ENCODE results near the gene B3GNT5. TPM values are rescaled to one million over a fixed set of nuclear protein-coding genes. Genes with fewer than 3 reads are reported as not detected.
A peak's percentile ranks its signal among the peaks of the same experiment; 100 is the strongest.

Gene B3GNT5
- total and polyA plus RNA-seq, 2 donors (not counting 3 experiments of a cell fraction or from before 2014, with no cell fraction given) = 4.1 to 25.6 TPM

GRCh38 chr3:183239046-183239445 lies 14.0 kb upstream of the B3GNT5 start:
- FAIRE-seq (peak; percentile 18), DNase-seq (ENCODE audit: low read depth, low spot score) (no peak)
- Histone ChIP-seq H3K36me3 (ENCODE audit: control insufficient read depth in 2 of 2, extremely low read depth in 1 of 2, insufficient read depth in 2 of 2, low read length in 2 of 2) (no peaks in the 10 kb centered on the region), H3K27ac (ENCODE audit: insufficient read depth, low read depth, low read length) (no peak overlapping the region), H2AFZ (ENCODE audit: low read depth, low read length) (no peak overlapping the region), H3K79me2 (ENCODE audit: control insufficient read depth, insufficient read depth, low read length) (no peaks in the 10 kb centered on the region), H3K4me3 (replicated peaks in 1 of 3; ENCODE audit: insufficient read depth in 1 of 3, low read depth in 1 of 3, low read length in 3 of 3) (no peak overlapping the region), H3K27me3 (ENCODE audit: control insufficient read depth in 2 of 2, insufficient read depth in 2 of 2, low read length in 2 of 2) (peaks cover 0 to 1% of the 10 kb centered on the region in 2 experiments), H3K4me1 (ENCODE audit: control insufficient read depth, extremely low read depth, insufficient read depth, low read length) (no peaks in the 10 kb centered on the region), H3K9me1 (replicated peaks; ENCODE audit: control insufficient read depth, extremely low read depth, insufficient read depth, low read length) (no peaks in the 10 kb centered on the region), H3K9ac (replicated peaks; ENCODE audit: extremely low read depth, insufficient read depth, low read length) (no peak overlapping the region), H3K9me3 (replicated peaks; ENCODE audit: control insufficient read depth, insufficient read depth, low read length) (no peaks in the 10 kb centered on the region), H4K20me1 (replicated peaks; ENCODE audit: control insufficient read depth, extremely low read depth, insufficient read depth, low read length) (no peaks in the 10 kb centered on the region), H3K4me2 (ENCODE audit: insufficient read depth, low read length) (no peak overlapping the region)
- dilution Hi-C loops (cut with MboI; ENCODE audit: extremely low pct_ligation_motif_present, low sequenced_read_pairs) = no loop called here
- TF ChIP-seq EZH2 (IDR thresholded peaks at IDR 0.05; ENCODE audit: borderline replicate concordance, low read depth, low read length, severe bottlenecking) = no peak
- TF ChIP-seq MYC (IDR thresholded peaks at IDR 0.05; ENCODE audit: low read depth, low read length) = no peak
- TF ChIP-seq GATA2 (IDR thresholded peaks at IDR 0.05; ENCODE audit: insufficient read depth, insufficient read length, low read depth, low read length) = no peak
- TF ChIP-seq POLR2A (IDR thresholded peaks at IDR 0.05; ENCODE audit: low read depth, low read length) = no peak
- no peak for TF ChIP-seq CTCF (IDR thresholded peaks at IDR 0.05; ENCODE audit: extremely low read depth in 1 of 2, insufficient read depth in 1 of 2, low read depth in 1 of 2, low read length in 2 of 2)
- no peak for TF ChIP-seq FOS (IDR thresholded peaks at IDR 0.05; ENCODE audit: borderline replicate concordance, insufficient read depth, low read length)
- TF ChIP-seq POLR2AphosphoS5 (IDR thresholded peaks at IDR 0.05; ENCODE audit: insufficient read depth, low read depth, low read length) = no peak
- POLR2A ChIA-PET = no interaction called here
- no TSS peak for BruUV-seq (replicated peaks)
- intact Hi-C loops (cut with micrococcal nuclease) = no loop called here
- CTCF ChIA-PET = interaction anchor here (0.9 kb wide), 2 partner anchors 14 to 50 kb away, joined by 3 read pairs; partner anchors contain the start of gene B3GNT5
